Epithelial cell of proximal tubule (primary cell): ENCODE data around the gene SOCS3. TPM values are rescaled to one million over a fixed set of nuclear protein-coding genes. Genes with fewer than 3 reads are reported as not detected.

ENCODE experiments used
- DNase-seq: peaks from one replicate; pipeline ENCODE4 v3.0.0-alpha.2; 2011; ENCODE audit warnings: low read depth
- H3K4me3 ChIP-seq: 2 replicates; pipeline ENCODE4 v1.5.1; 2011; ENCODE audit warnings: low read depth, mild to moderate bottlenecking, low read length
- total RNA-seq: library from RNA; depleted of rRNA; stranded (reverse); fragments of >200 nt; gene quantifications from 2 replicates; pipeline ENCODE4 v1.2.3, GENCODE V29; 2015
- TF ChIP-seq, protein P1 (sequence below): conservative IDR thresholded peaks from 2 replicates; pipeline ENCODE4 v1.5.1; 2012; ENCODE audit warnings: low read depth, mild to moderate bottlenecking, low read length

Gene SOCS3
- total RNA-seq, 1 donor from 2014 or later, result 42.8 TPM

GRCh38 chr17:78330570-78331224, 29.2 kb downstream of the SOCS3 start:
- TF ChIP-seq, protein P1, sequence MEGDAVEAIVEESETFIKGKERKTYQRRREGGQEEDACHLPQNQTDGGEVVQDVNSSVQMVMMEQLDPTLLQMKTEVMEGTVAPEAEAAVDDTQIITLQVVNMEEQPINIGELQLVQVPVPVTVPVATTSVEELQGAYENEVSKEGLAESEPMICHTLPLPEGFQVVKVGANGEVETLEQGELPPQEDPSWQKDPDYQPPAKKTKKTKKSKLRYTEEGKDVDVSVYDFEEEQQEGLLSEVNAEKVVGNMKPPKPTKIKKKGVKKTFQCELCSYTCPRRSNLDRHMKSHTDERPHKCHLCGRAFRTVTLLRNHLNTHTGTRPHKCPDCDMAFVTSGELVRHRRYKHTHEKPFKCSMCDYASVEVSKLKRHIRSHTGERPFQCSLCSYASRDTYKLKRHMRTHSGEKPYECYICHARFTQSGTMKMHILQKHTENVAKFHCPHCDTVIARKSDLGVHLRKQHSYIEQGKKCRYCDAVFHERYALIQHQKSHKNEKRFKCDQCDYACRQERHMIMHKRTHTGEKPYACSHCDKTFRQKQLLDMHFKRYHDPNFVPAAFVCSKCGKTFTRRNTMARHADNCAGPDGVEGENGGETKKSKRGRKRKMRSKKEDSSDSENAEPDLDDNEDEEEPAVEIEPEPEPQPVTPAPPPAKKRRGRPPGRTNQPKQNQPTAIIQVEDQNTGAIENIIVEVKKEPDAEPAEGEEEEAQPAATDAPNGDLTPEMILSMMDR, result no peak
- DNase-seq, result no peak
- no peak overlapping the region for H3K4me3 ChIP-seq

DNA sequence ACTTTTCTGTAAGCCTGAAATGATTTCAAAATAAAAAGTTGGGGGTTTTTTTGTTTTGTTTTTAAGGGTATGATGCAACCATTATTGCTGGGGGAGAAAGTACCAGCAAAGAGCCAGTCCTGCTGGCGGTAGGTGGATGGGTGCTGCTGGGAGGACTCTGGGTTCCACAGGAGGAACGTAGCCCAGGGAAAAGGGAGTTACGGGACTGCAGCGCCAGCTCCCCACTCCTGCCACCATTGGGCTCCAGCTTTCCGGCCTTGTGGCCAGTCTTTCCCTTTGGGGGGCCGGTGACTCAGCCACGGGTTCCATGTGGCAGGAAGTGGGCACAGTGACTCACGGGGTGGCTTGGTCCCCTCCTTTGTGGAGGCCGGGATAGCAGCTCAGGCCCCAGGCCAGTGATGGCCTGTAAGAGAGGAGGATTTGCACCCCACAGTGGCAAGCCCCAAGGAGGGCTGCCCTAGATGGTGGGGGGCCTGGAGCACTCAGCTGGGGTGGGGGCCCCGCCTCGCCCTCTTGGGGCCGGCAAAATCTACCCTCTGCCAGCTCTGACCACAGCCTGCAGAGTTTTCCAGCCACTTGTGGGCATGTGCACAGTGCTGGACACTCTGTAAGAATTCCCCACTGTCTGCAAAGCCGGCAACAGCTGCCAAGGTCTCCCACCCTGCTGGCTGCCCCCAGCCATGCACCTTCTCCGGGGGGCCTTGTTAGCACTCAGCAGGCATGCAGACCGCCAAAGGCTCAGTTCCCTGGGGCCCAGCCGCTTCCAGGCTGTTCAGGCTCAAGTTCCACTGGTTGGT, 30.4 kb downstream of the SOCS3 start:
- no peak for DNase-seq
- TF ChIP-seq, protein P1, result no peak
- H3K4me3 ChIP-seq, result no peak overlapping the region

GRCh38 chr17:78327880-78328279, 32.0 kb downstream of the SOCS3 start:
- DNase-seq, result no peak
- TF ChIP-seq, protein P1, result no peak
- H3K4me3 ChIP-seq, result no peak overlapping the region

DNA sequence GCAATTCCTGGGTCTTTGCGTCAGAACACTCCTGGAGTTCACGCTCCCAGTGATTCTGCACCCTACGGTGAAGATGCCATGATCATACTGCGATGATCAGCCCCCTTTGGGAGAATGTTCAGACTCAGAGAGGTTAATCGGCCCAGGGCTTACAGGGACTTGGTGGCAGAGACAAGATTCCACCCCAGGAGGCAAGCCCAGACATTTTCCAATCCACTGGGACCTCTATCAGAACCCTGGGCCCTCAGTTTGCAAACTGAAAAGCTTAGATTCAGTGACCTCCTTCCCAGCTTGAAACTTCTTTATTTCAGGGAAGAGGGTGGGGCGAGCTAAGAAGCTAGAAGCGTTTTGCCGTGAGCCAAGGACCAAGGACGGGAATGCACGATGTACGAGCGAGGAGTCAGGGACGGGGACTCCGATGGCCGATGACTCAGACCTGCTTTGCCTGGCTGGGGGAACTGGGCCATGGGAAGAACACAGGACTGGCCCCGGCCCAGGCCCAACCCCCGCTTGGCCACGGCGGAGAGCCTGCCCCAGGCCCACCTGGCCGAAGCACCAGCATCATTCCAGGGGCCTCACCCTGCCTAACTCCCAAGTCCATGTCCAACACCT, 34.7 kb downstream of the SOCS3 start:
- no peak for DNase-seq
- TF ChIP-seq, protein P1, result no peak
- no peak overlapping the region for H3K4me3 ChIP-seq

- TF ChIP-seq, protein P1, result no peak
- H3K4me3 ChIP-seq, result no peak overlapping the region
Measured at GRCh38 chr17:78324391-78325075, 35.3 kb downstream of the SOCS3 start.

GRCh38 chr17:78323826-78324390, 36.0 kb downstream of the SOCS3 start:
- no peak for DNase-seq
- H3K4me3 ChIP-seq, result no peak overlapping the region
- TF ChIP-seq, protein P1, result no peak

More at GRCh38 chr17:78324391-78325075, 35.3 kb downstream of the SOCS3 start:
- DNase-seq, result no peak
